H1 (cell line): ENCODE data around the gene ACP4. TPM values are rescaled to one million over a fixed set of nuclear protein-coding genes. Genes with fewer than 3 reads are reported as not detected.
"Not testable (repeated sequence)": the region's sequence is repeated elsewhere in the genome, so short reads cannot be mapped to it uniquely, and the experiment has no call there.

Experiments
- CTCF ChIA-PET: fragments of 300-600 bp; sonication (Branson Sonifier 250); formaldehyde crosslinking; loops from one replicate; lab custom pipeline; 2021; ENCODE audit not compliant: partially characterized antibody; lab: Charles Lee
- POLR2A ChIA-PET: fragments of 300-600 bp; sonication (Branson Sonifier 250); formaldehyde crosslinking; loops from one replicate; lab custom pipeline; 2021; ENCODE audit warnings: inconsistent platforms; ENCODE audit not compliant: partially characterized antibody; lab: Charles Lee
- DNase-seq, 2 experiments: peaks; one replicate each; pipeline versions ENCODE4 v3.0.0 to v3.0.0-alpha.2; 2010 to 2022; ENCODE audit warnings: low spot score in 2 of 2, low read depth in 1 of 2, mixed read lengths in 1 of 2
- FAIRE-seq: peaks from 2 replicates; lab custom pipeline; 2011; peaks lifted over from hg19 to GRCh38; lab: Jason Lieb, UNC
- H2AFZ ChIP-seq: 2 replicates; pipeline ENCODE4 v1.8.1; 2012; ENCODE audit warnings: low read length, inconsistent platforms
- H2AK5ac ChIP-seq: 2 replicates; pipeline ENCODE4 v1.6.1; 2013; ENCODE audit warnings: low read depth, low read length
- H2BK120ac ChIP-seq: replicated peaks from 2 replicates; pipeline ENCODE3; 2013; ENCODE audit warnings: low read depth, low read length, inconsistent platforms
- H2BK12ac ChIP-seq: 2 replicates; pipeline ENCODE4 v1.6.1; 2013; ENCODE audit warnings: low read depth, low read length
- H2BK15ac ChIP-seq: 2 replicates; pipeline ENCODE4 v1.6.1; 2013; ENCODE audit warnings: low read length
- H2BK20ac ChIP-seq: 2 replicates; pipeline ENCODE4 v1.6.1; 2013; ENCODE audit warnings: low read length
- H2BK5ac ChIP-seq: 2 replicates; pipeline ENCODE4 v1.6.1; 2013; ENCODE audit warnings: low read depth, low read length
- H3K14ac ChIP-seq: 2 replicates; pipeline ENCODE4 v1.6.1; 2013; ENCODE audit warnings: inconsistent platforms; ENCODE audit not compliant: insufficient read length
- H3K18ac ChIP-seq: 2 replicates; pipeline ENCODE4 v1.6.1; 2013; ENCODE audit warnings: low read length; ENCODE audit errors: extremely low read depth
- H3K23ac ChIP-seq: 2 replicates; pipeline ENCODE4 v1.6.1; 2013; ENCODE audit warnings: inconsistent platforms; ENCODE audit not compliant: insufficient read length
- H3K23me2 ChIP-seq: 2 replicates; pipeline ENCODE4 v1.6.1; 2013; ENCODE audit warnings: low read depth, low read length
- H3K27ac ChIP-seq: 2 replicates; pipeline ENCODE4 v1.6.1; 2011; ENCODE audit warnings: low read depth, low read length, inconsistent platforms
- H3K27me3 ChIP-seq, 4 experiments: replicated peaks in 1 of 4; 1 replicate in 1 of 4; 2 replicates in 3 of 4; pipeline versions ENCODE4 v1.6.1 to v1.8.1; 2011 to 2013; ENCODE audit warnings: low read length in 3 of 4, mild to moderate bottlenecking in 3 of 4, inconsistent platforms in 2 of 4, mixed read lengths in 2 of 4, moderate library complexity in 1 of 4; ENCODE audit not compliant: control insufficient read depth in 3 of 4, insufficient read depth in 3 of 4; ENCODE audit errors: extremely low read depth in 1 of 4
- H3K36me3 ChIP-seq, 4 experiments: 2 replicates each; pipeline versions ENCODE4 v1.6.1 to v1.8.1; 2011 to 2013; ENCODE audit warnings: mild to moderate bottlenecking in 4 of 4, low read length in 3 of 4, moderate library complexity in 2 of 4, control low read depth in 1 of 4, inconsistent platforms in 1 of 4; ENCODE audit not compliant: insufficient read depth in 4 of 4, control insufficient read depth in 2 of 4
- H3K4ac ChIP-seq: replicated peaks from 2 replicates; pipeline ENCODE3; 2013; ENCODE audit warnings: low read length, low read depth, mixed read lengths, inconsistent platforms; ENCODE audit not compliant: insufficient read length
- H3K4me1 ChIP-seq, 4 experiments: replicated peaks in 1 of 4; 1 replicate in 1 of 4; 2 replicates in 3 of 4; pipeline versions ENCODE4 v1.6.1 to v1.8.1; 2011 to 2013; ENCODE audit warnings: low read length in 3 of 4, inconsistent platforms in 2 of 4, mixed read lengths in 1 of 4; ENCODE audit not compliant: insufficient read depth in 4 of 4, control insufficient read depth in 3 of 4
- H3K4me2 ChIP-seq, 2 experiments: 2 replicates each; pipeline versions ENCODE4 v1.6.1 to v1.8.1; 2011 to 2013; ENCODE audit warnings: low read depth in 2 of 2, low read length in 2 of 2, control low read depth in 1 of 2, inconsistent platforms in 1 of 2, mild to moderate bottlenecking in 1 of 2; ENCODE audit not compliant: insufficient read depth in 1 of 2
- H3K4me3 ChIP-seq, 4 experiments: fragments of 200-600, 300-600 bp in 1 of 4; sonication (generic), shearing (Covaris generic), sonication (Bioruptor Twin) in 1 of 4; 2 replicates each; pipeline versions ENCODE4 v1.5.1 to v1.8.1; 2011 to 2016; ENCODE audit warnings: low read length in 4 of 4, low read depth in 3 of 4, control low read depth in 2 of 4, inconsistent platforms in 2 of 4, mild to moderate bottlenecking in 2 of 4, mixed read lengths in 1 of 4, moderate library complexity in 1 of 4; ENCODE audit not compliant: insufficient read depth in 2 of 4; ENCODE audit errors: extremely low read depth in 1 of 4
- H3K56ac ChIP-seq: replicated peaks from 2 replicates; pipeline ENCODE3; 2013; ENCODE audit warnings: low read depth, mild to moderate bottlenecking, mixed read lengths, low read length, inconsistent platforms; ENCODE audit not compliant: insufficient read length
- H3K79me1 ChIP-seq: 2 replicates; pipeline ENCODE4 v1.6.1; 2013; ENCODE audit warnings: low read depth, low read length, control low read depth
- H3K79me2 ChIP-seq, 2 experiments: 2 replicates each; pipeline versions ENCODE4 v1.6.1 to v1.8.1; 2012 to 2013; ENCODE audit warnings: low read length in 2 of 2, mild to moderate bottlenecking in 2 of 2, inconsistent platforms in 1 of 2; ENCODE audit not compliant: insufficient read depth in 2 of 2, control insufficient read depth in 1 of 2
- H3K9ac ChIP-seq, 4 experiments: replicated peaks in 1 of 4; 1 replicate in 1 of 4; 2 replicates in 3 of 4; pipeline versions ENCODE4 v1.6.1 to v1.8.1; 2011 to 2013; ENCODE audit warnings: low read depth in 3 of 4, low read length in 3 of 4, control low read depth in 2 of 4, mild to moderate bottlenecking in 2 of 4, moderate library complexity in 2 of 4, inconsistent platforms in 1 of 4; ENCODE audit errors: extremely low read depth in 1 of 4
- H3K9me3 ChIP-seq, 2 experiments: 2 replicates each; pipeline versions ENCODE4 v1.6.1 to v1.8.1; 2012 to 2013; ENCODE audit warnings: mild to moderate bottlenecking in 2 of 2, moderate library complexity in 2 of 2, control low read depth in 1 of 2, inconsistent platforms in 1 of 2, low read depth in 1 of 2, low read length in 1 of 2, mixed read lengths in 1 of 2; ENCODE audit not compliant: insufficient read depth in 2 of 2
- H4K20me1 ChIP-seq, 2 experiments: replicated peaks in 1 of 2; 2 replicates each; pipeline versions ENCODE3 to v1.8.1; 2011 to 2013; ENCODE audit warnings: inconsistent platforms in 2 of 2, low read length in 2 of 2, mild to moderate bottlenecking in 1 of 2; ENCODE audit not compliant: insufficient read depth in 2 of 2, control insufficient read depth in 1 of 2
- H4K5ac ChIP-seq: 2 replicates; pipeline ENCODE4 v1.6.1; 2013; ENCODE audit warnings: low read length, low read depth, mixed read lengths, inconsistent platforms; ENCODE audit not compliant: insufficient read length
- H4K8ac ChIP-seq: 2 replicates; pipeline ENCODE4 v1.8.0; 2013; ENCODE audit warnings: mild to moderate bottlenecking, moderate library complexity, low read length, inconsistent platforms; ENCODE audit not compliant: insufficient read depth; ENCODE audit errors: extremely low read depth
- H4K91ac ChIP-seq: replicated peaks from 2 replicates; pipeline ENCODE3; 2013; ENCODE audit warnings: low read length, mixed read lengths, inconsistent platforms; ENCODE audit not compliant: insufficient read length
- WGBS, 2 experiments: shearing (Covaris generic) in 1 of 2; methylation state at CpG; one replicate each; pipeline versions ENCODE4 v1.1.6 to v1.1.7; 2013 to 2015; ENCODE audit warnings: low lambda C conversion rate in 2 of 2, mixed read lengths in 2 of 2, inconsistent platforms in 1 of 2, low coverage in 1 of 2, missing lambda C conversion rate in 1 of 2; ENCODE audit not compliant: insufficient replicate concordance in 2 of 2, insufficient coverage in 1 of 2, insufficient read length in 1 of 2; ENCODE audit errors: extremely low coverage in 1 of 2, missing lambda C conversion rate in 1 of 2; 5-methylcytosine and 5-hydroxymethylcytosine counted together
- polyA plus RNA-seq, 7 experiments: library from polyadenylated mRNA; depleted of rRNA in 3 of 7; stranded (reverse) in 5 of 7; unstranded in 2 of 7; fragments of >200 nt in 5 of 7; fragments of 200-250 nt in 2 of 7; gene quantifications; 1 replicate in 5 of 7; 2 replicates in 1 of 7; 4 replicates in 1 of 7; pipeline versions ENCODE4 v1.2.1 to v1.2.3, GENCODE V29; 2011 to 2013; ENCODE audit warnings: missing spikeins in 2 of 7, mixed read lengths in 2 of 7
- total RNA-seq: library from RNA; stranded (reverse); fragmentation: NEBNext Ultra II Directional; extraction: Animal tissue kit (Norgen Biotek cat#: 25700); gene quantifications from 2 replicates; pipeline ENCODE4 v1.2.1, GENCODE V29; 2021

Gene ACP4
- total and polyA plus RNA-seq, 2 of the 8 experiments (the other 6 are each of a cell fraction or from before 2014, with no cell fraction given): not detected

DNA sequence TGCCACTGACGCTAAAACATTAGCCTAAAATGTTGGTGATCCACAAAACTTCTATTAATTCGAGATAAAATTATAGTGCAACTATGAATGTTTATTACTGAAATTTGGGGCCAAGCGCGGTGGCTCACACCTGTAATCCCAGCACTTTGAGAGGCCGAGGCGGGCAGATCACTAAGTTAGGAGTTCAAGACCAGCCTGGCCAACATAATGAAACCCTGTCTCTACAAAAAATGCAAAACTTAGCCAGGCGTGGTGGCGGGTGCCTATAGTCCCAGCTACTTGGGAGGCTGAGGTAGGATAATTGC is 6.4 kb upstream of the ACP4 start:
- not testable (repeated sequence) for FAIRE-seq, H4K20me1 ChIP-seq, H3K14ac ChIP-seq, H2BK5ac ChIP-seq, H4K5ac ChIP-seq, H3K23me2 ChIP-seq, H3K79me1 ChIP-seq, H2AFZ ChIP-seq, H3K9ac ChIP-seq, H3K9me3 ChIP-seq, H2AK5ac ChIP-seq, H3K56ac ChIP-seq, H3K4me1 ChIP-seq, H3K36me3 ChIP-seq, H2BK12ac ChIP-seq, H3K4ac ChIP-seq, H3K79me2 ChIP-seq, H3K18ac ChIP-seq, H3K23ac ChIP-seq, H2BK20ac ChIP-seq, H3K4me2 ChIP-seq, H2BK15ac ChIP-seq, H2BK120ac ChIP-seq, H3K4me3 ChIP-seq, DNase-seq, H3K27ac ChIP-seq, H4K91ac ChIP-seq, H4K8ac ChIP-seq
- ChIA-PET CTCF (interaction anchor here (0.6 to 10.2 kb wide), 28 partner anchors 9 to 250 kb away, joined by 3 to 170 read pairs (median 4); partner anchors contain the start of genes CLEC11A and SHANK1), POLR2A (interaction anchor here (0.9 to 9.7 kb wide), 7 partner anchors 10 to 78 kb away, joined by 3 to 110 read pairs (median 3); partner anchors contain the start of gene ACP4)
- H3K27me3 ChIP-seq: peaks cover 2 to 26% (median 18%) of the 10 kb centered on the region in 4 experiments; a peak in 6 of 7 replicates
- 37% methylated on average over 8 of the region's 8 CpGs; no CpG with 5 or more reads in 1 of the 2 experiments for WGBS, 2 experiments
